Glutamatergic neuron (in vitro differentiated cells): Measurements from ENCODE around the gene P2RY11. TPM values are rescaled to one million over a fixed set of nuclear protein-coding genes. Genes with fewer than 3 reads are reported as not detected.

Experiments
- DNase-seq: peaks from one replicate; pipeline ENCODE4 v3.0.0; 2022
- H3K27ac Mint-ChIP-seq: one replicate; pipeline ENCODE4 v1.8.0; 2020; ENCODE audit warnings: mild to moderate bottlenecking, mixed read lengths, inconsistent platforms; ENCODE audit not compliant: unreplicated experiment
- H3K27me3 Mint-ChIP-seq: one replicate; pipeline ENCODE4 v1.8.0; 2020; ENCODE audit warnings: mild to moderate bottlenecking, moderate library complexity, mixed read lengths, inconsistent platforms; ENCODE audit not compliant: unreplicated experiment
- H3K36me3 Mint-ChIP-seq: one replicate; pipeline ENCODE4 v1.8.0; 2020; ENCODE audit warnings: mild to moderate bottlenecking, mixed read lengths, inconsistent platforms; ENCODE audit not compliant: unreplicated experiment
- H3K4me1 Mint-ChIP-seq: one replicate; pipeline ENCODE4 v1.8.0; 2020; ENCODE audit warnings: mild to moderate bottlenecking, low read depth, mixed read lengths, inconsistent platforms; ENCODE audit not compliant: unreplicated experiment
- H3K4me3 Mint-ChIP-seq: one replicate; pipeline ENCODE4 v1.8.0; 2020; ENCODE audit warnings: mild to moderate bottlenecking, mixed read lengths, inconsistent platforms; ENCODE audit not compliant: unreplicated experiment
- H3K9me3 Mint-ChIP-seq: one replicate; pipeline ENCODE4 v1.8.0; 2020; ENCODE audit warnings: mild to moderate bottlenecking, moderate library complexity, mixed read lengths, inconsistent platforms; ENCODE audit not compliant: unreplicated experiment
- total RNA-seq: library from RNA; stranded (reverse); fragmentation: NEBNext Ultra II Directional; extraction: Animal tissue kit (Norgen Biotek cat#: 25700); gene quantifications from one replicate; pipeline ENCODE4 v1.2.1, GENCODE V29; 2021; ENCODE audit not compliant: unreplicated experiment
- TF ChIP-seq, protein P1 (sequence below): fragments of 200-600 bp; sonication (generic); IDR thresholded peaks from one replicate; pipeline ENCODE4 v1.5.0; 2021; ENCODE audit not compliant: partially characterized antibody, unreplicated experiment

P2RY11 gene
- total RNA-seq, 1 donor from 2014 or later = 21.6 TPM

DNA sequence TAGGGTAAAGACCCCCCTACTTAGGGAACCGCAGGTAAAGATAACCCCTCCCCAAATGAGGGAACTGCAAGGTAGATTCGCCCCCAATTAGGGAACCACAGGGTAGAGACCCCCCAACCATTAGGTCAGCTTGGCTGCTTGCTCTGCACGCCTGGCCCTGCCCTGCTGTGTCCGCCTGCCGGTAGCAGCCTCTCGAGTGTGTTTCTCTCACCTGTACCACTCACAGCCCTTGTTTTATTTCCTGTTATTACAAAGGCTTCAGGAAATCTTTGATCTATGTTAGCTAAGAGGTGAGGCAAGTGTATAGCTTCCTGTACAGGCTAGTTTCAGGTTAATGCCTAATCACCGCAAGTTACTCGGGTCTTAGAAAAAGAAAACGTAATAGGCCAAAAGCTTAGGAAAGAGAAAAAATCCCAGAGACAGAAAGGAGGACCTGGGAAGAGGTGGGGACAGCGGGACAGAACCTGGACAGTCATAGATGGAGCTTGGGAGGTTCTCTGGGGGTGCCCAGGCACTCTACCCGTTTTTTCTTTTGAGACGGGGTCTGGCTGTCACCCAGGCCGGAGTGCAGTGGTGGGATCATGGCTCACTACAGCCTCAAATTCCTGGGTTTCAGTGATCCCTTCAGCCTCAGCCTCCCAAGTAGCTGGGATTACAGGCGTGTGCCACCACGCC is 31.3 kb downstream of the P2RY11 start:
- Mint-ChIP-seq H3K9me3 (peaks cover 3% of the 10 kb centered on the region), H3K27me3 (peaks cover 7% of the 10 kb centered on the region), H3K27ac (no peak overlapping the region), H3K36me3 (peaks cover 4% of the 10 kb centered on the region), H3K4me1 (peaks cover 1% of the 10 kb centered on the region), H3K4me3 (no peak overlapping the region)
- no peak for DNase-seq
- TF ChIP-seq, protein P1, sequence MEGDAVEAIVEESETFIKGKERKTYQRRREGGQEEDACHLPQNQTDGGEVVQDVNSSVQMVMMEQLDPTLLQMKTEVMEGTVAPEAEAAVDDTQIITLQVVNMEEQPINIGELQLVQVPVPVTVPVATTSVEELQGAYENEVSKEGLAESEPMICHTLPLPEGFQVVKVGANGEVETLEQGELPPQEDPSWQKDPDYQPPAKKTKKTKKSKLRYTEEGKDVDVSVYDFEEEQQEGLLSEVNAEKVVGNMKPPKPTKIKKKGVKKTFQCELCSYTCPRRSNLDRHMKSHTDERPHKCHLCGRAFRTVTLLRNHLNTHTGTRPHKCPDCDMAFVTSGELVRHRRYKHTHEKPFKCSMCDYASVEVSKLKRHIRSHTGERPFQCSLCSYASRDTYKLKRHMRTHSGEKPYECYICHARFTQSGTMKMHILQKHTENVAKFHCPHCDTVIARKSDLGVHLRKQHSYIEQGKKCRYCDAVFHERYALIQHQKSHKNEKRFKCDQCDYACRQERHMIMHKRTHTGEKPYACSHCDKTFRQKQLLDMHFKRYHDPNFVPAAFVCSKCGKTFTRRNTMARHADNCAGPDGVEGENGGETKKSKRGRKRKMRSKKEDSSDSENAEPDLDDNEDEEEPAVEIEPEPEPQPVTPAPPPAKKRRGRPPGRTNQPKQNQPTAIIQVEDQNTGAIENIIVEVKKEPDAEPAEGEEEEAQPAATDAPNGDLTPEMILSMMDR = no peak

DNA sequence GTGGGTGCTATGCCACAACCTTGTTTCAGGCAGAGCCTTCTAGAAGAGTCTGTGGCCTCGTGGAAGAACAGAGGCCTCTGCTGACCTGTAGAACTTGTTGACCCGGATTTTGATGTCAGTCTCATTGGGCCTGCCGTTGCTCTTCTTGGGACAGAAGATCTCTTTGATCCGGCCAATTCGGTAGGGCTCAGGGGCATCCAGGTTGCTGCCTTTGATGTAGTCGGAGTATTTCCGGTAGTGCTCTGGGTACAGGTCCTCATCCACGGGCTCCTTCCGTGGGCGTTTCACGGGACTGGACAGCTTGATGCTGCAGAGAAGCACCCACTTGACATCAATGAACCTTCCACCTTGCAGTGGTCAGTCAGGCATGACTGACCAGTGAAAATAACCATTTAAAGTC is 32.2 kb downstream of the P2RY11 start:
- peaks cover 4% of the 10 kb centered on the region for H3K36me3 Mint-ChIP-seq
- H3K27ac Mint-ChIP-seq = no peak overlapping the region
- TF ChIP-seq, protein P1 = no peak

DNA sequence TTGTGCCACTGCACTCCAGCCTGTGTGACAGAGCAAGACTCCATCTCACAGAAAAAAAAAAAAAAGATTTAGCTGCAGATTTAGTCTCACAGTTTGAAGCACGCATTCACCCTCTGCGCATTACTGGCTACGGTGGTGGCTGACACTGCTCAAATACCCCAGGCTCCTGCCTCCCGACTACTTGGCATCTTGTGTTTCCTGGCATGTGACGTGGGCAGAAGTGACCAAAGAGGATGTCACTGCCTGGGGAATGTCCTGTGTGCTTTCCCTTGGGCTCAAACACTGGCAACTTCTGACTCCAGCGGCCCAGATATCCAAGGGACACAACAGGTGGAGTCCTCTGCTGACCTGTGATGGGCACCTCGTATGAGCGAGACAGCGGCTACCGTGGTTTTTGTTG is 32.9 kb downstream of the P2RY11 start:
- no peak for DNase-seq
- Mint-ChIP-seq H3K27me3 (peaks cover 2% of the 10 kb centered on the region), H3K4me1 (no peaks in the 10 kb centered on the region), H3K9me3 (no peaks in the 10 kb centered on the region), H3K4me3 (no peak overlapping the region), H3K36me3 (peaks cover 4% of the 10 kb centered on the region), H3K27ac (no peak overlapping the region)
- TF ChIP-seq, protein P1 = no peak

More for the DNA sequence above, 32.2 kb downstream of the P2RY11 start:
- peaks cover 1% of the 10 kb centered on the region for H3K4me1 Mint-ChIP-seq
- peaks cover under 1% of the 10 kb centered on the region for H3K9me3 Mint-ChIP-seq
- peaks cover 5% of the 10 kb centered on the region for H3K27me3 Mint-ChIP-seq
- DNase-seq = no peak
- H3K4me3 Mint-ChIP-seq = no peak overlapping the region

DNA sequence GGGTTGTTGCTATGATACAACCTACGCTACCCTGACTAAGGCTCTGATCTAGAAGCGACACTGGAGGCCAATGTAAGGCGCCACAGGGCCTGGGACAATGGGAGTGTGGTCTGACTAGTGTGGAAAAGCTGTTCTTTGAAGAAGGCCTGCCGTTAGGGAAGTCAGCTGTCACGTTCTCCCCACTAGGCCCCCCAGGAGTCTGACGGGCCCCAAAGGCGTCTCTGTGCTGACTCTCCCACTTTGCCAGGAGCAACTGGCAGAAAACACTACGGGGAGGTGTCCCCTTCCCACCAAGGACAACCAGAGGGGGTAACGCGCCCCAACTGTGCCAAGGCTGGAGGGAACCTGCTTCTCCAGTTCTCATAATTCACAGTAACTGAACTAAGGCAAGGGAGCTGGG is 33.5 kb downstream of the P2RY11 start:
- Mint-ChIP-seq H3K9me3 (no peaks in the 10 kb centered on the region), H3K27ac (no peak overlapping the region), H3K27me3 (peaks cover 2% of the 10 kb centered on the region), H3K4me3 (no peak overlapping the region), H3K4me1 (no peaks in the 10 kb centered on the region), H3K36me3 (peaks cover 4% of the 10 kb centered on the region)
- no peak for DNase-seq
- TF ChIP-seq, protein P1 = no peak

DNA sequence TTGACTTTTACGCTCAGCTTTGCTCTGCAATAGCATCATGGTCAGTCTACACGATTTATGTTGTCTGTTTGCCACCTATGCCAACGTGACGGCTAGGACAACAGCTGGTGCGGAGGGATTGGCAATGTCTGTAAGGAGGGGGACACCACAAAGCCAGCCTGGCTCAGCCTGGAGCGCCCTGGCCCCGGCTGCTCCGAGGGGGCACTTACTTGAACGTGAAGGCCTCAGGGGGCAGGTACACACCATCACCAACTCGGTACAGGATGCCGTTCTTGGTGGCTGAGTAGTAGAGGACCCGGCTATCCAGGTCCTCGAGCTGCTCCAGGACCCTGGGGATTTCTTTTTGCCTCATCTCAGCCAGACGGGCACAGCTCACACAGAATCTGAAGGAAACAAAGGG is 34.6 kb downstream of the P2RY11 start:
- Mint-ChIP-seq H3K27me3 (peaks cover 2% of the 10 kb centered on the region), H3K4me1 (no peaks in the 10 kb centered on the region), H3K36me3 (peaks cover 9% of the 10 kb centered on the region), H3K27ac (no peak overlapping the region), H3K9me3 (no peaks in the 10 kb centered on the region), H3K4me3 (no peak overlapping the region)
- DNase-seq = no peak
- TF ChIP-seq, protein P1 = no peak
